CMK (cell line): ENCODE measurements around the gene NMRAL1.
A peak's percentile ranks its signal among the peaks of the same experiment; 100 is the strongest.

Source experiments
- DNase-seq: peaks from one replicate; pipeline ENCODE4 v3.0.0-alpha.2; 2010; ENCODE audit warnings: low read depth

Gene NMRAL1

DNA sequence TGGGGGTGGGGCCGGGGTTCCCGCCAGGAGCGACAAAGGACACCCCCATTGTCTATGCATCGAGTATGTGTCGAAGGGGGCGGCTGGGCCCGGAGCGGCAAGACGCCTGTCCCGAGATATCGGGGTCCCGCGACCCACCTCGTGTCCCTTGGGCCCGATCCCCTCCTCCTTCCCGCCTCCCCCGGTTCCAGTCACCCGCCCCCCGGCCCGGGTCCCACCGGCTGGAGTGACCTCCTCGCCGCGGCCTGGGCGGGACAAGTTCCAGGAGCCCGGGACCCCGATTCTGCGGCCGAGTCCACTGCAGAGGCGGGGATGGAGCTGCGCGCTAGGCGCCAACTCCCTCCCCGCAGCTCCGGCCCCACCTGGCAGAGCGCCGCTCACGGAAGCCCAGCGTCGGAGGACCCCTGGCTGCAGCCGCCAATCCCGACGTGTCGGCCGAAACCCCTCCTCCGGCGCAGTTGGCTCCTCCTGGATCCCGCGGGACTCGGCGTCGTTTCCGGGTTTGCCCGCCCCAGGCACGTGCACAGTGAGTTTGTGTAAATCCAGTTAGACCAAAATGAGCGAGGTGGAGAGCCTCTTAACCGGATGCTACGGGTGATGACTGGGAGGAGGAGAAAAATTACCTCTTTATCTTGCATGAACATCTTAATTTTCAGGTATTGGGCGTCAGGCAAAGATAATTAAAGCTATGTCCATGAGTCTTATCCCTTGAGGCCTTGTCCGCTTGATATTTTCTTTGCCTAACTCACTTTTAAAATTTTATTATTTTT is at the start of gene NMRAL1:
NMRAL1 (minus strand) TSS at position 434 of the 770 bp plus-strand sequence. CDS start 493 bp downstream, outside the sequence.
- DNase-seq = peak; percentile 84

DNA sequence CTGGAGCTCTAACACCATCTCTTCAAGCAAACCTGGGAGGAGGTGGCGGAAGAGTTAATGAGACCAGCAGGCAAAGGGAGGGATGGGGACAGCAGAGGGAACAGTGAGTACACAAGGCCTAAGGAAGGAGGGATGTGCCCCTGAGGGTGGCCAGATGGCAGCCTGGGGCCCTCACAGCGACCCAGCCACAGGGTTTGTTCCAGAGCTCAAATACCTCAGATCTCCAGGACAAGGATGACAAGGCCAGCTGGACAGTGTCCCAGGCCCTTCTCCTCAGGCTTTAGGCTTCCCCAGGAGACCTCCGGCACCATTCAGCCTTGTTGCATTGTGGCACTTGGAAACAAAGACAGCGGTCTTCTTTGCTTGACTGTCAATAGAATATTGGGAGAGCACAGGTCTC is 49.3 kb upstream of the NMRAL1 start:
- no peak for DNase-seq

DNA sequence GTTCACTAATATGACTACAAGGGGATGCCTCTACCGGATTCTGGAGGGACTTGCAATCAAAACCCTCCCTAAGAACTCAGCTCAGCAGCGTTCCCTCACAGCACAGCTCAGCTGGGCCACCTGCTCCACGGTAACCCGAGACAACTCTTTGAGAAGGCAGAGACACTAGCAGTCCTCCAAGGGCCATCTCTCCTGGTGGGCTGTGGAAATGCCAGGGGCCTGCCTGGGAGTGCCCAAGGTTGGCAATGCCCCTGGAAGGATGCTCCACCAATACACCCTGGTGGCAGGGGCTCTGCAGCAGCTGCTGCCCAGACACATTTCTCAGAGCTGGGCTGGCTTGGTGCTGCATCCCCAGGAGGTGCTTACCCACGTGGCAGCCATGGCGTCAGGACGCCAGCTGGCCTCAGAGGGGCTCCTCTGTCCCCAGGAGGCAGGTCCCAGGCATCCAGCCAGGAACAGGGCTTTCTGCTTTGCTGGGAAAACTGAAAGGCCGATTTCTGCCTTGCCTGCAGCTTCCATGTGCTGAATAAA is 47.7 kb upstream of the NMRAL1 start:
- DNase-seq = no peak

DNA sequence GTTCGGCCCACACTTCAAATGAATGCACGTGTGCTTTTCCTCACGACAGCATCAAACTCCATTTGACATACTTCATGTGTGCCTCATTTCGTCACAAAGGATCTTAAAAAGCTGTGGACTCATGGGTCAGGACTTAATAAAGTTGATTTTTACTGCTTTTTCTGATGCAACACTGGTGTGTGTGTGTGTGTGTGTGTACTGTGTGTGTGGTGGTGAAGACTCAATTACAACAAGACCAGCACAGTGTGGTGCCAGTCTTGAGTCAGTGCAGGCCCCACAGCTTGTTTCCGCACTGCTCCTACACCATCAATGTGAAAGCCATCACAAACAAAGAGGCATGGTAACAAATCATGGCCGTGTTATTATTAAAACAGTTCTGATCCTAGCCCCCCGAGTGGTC is 46.5 kb upstream of the NMRAL1 start:
- no peak for DNase-seq

DNA sequence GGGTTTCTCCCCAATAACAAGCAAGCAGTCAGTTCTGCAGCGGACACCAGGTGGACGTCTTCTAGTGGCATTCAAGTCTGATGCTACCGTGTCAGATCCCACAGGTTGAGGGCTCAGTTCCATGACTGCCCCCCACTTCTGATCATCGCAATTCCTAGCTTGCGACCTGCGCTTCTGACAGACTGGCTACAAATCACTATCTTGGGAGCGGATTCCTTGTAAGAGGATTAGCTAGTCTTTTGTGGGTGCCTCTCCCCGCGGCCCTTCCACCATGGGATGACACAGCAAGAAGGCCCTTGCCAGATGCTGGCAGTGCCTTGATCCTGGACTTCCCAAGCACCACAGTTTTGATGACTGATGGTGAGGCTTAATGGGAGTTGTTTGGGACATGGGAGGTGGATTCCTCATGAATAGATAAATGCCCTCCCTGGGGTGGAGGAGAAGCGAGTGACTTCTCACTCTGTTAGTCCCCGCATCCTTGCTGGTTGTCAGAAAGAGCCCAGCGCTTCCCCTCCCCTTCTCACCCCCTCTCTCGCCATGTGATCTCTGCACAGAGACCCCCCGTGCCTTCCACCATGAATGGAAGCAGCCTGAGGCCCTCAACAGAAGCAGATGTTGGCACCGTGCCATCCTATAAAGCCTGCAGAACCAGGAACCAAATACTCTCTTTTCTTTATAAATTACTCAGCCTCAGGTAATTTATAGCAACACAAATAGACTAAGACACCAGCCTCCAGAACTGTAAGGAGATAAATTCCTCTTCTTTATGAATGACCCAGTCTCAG is 45.0 kb upstream of the NMRAL1 start:
- no peak for DNase-seq

DNA sequence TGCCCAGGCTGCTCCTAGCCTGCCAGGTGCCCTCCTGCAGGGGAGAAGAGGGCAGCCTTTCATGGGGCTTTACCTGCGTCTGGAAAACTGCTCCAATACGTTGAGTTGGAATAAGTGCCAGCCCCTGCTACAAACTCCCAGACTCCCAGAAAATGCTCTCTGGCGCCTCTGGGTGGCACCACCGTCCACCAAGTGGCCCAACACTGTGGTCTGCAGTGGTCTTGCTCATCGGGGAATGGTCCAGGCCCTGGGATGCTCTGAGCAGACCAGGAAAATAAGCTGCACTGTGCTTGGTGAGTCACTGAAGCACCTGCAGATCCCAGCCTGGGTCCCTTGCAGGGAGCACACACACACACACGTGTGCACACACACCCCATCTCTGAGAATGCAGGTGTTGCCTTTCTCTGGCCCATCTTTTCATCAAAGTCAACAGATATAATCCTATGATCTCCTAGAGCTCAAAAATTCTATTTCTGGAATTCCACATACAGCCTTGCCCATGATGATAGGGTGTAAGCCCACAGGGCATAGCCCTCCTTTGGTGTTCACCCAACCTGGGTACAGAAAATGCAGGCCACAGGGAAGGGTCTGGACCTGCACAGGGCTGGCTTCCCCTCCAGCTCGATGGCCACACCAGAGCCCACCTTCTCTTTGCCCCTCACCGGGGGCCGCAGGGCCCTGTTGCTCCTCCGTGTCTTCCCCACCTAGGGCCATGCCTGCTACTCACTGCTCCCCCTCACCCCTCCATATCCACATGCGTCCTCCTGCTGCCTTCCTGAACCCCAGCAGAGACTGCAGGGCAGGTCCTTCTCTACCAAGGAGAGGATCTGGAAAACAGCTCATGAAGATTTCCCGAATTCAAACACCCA is 43.6 kb upstream of the NMRAL1 start:
- DNase-seq = no peak

DNA sequence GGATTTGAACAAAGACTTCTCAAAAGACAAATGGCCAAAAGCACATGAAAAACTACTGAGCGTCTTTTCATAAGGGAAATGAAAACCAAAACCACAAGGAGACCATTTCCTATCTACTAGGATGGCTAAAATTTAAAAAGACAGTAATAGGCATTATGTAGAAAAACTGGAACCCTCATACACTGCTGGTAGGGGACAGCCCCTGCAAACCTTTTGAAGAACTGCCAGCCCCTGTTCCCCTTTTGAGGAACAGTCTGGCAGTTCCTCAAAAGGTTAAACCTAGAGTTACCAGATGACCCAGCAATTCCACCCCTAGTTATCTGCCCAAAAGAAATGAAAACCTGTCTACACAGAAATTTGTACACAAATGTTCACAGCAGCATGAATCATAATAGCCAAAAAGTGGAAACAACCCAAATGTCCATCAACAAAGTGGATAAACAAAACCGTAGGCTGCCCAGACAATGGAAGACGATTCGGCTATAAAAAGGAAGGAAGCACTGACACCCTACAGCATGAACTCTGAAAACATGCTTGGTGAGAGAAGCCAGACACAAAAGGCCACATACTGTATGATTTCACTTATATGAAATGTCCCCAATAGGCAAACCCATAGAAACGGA is 41.3 kb upstream of the NMRAL1 start:
- DNase-seq = no peak

DNA sequence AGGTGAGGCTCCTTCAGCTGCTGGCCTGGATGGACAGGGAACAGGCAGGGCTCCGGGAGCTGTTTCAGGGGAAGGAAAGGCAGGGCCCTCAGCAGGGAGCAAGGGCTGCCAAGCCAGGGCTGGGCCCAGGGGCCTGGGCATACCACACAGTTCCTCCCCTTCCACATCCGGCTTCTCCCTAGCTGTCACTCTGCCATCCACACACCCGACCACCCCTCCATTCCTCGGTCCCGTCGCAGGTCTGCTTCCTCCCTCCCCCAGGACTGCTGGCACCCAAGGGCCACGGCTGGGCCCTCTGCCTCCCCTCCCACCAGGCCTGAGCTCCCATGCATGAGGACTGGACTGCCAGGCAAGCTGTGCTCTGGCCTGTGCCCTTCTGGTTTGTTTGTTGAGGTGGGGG is 40.2 kb upstream of the NMRAL1 start:
- no peak for DNase-seq

DNA sequence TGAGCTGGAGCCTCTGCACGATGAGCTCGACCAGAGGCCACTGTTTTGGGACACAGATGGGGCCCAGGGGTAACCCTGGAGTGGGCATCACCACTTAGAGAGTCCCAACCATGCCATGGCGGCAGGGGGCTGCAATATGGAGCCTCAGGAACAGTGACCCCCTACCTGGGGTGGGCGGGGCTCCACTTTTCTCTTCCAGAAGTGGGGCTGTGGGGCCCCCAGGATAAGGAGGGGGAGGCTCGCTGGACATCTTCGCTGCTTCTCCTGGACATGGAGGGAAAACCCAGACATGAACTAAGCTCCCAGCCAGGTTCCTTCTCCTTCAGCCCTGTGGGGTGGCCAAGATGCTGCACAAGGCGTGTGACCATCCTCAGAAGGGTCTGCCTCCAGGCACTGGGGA is 39.5 kb upstream of the NMRAL1 start:
- no peak for DNase-seq

DNA sequence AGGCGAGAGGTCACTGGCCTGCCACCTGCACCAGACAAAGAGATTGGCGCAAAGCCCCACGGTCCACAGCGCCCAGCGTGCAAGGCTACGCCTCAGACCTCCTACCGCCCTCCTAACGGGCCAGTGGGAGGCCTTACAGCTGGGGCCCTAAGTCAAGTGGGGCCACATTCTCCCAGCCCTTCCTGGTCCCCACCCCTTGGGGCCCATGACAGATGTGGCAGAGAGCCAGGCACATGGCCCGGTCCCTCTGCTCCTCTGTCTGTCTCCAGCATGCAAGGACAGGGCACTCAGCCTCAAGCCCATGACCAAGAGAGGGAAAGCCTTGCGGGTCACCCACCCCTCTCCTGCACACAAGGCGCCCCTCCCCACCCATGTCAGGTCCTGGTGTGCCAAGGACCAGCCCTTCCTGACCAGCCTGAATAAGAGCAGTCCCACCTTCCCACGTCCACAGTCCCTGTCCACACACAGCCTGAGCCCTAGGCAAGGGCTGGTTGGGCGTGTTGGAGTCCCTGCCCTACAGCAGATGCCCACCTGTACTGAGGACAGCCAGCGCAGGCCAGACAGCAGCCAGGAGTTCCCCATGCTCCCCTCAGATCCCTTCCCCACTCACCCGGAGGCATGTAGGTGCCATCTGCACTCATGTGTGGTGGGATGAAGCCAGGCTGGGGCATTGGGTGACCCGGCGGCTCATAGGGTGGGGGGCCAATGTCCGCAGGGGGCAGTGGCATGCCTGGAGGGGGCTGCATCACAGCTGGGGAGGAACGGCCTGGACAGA is 38.8 kb upstream of the NMRAL1 start:
- no peak for DNase-seq

DNA sequence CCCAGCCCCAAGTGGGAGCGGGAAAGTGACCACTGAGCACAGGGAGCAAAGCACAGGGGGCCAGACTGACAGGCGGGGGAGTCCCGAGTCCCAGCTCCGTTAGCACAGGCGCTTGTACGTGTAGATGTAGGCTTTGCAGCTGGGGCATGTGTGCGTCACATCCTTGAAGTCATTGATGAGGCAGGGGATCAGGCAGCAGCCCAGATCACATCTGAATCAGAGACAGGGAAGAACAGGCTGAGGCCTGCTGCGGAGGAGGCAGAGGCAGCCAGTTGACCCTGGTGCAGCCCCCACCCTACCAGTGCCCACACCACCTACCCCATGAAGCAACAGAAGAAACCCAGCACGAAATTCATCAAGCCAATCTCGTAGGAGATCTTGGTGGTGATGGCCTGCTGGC is 38.0 kb upstream of the NMRAL1 start:
- no peak for DNase-seq

DNA sequence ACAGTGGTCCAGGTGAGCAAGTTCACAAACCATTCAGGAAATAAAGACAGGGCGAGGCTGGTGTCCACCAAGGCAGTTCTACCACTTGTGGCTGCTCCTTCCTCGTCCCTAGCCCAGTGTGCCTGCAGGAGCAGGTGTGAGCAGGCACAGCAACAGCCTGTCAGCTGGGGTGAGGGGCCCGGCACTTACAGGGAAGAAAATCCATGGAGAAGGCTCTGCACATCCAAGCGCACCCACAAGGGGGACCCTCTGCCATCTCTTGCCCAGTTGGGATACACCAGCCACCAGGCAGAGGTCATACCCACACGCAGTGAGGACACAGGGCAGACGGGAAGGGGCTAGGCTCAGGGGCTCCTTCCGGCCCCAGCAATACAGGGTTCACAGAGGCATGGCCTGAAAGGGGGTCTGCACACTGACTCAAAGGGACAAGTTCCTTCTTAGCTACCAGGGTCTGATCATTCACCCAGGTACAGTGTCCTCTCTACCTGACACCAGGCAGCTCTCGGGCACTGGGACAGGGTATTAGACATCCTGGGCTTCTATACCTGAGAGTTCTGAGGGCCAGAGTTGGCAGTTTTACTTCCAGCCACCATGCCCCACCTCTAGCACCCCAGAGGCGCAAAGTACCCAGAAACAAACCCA is 37.1 kb upstream of the NMRAL1 start:
- no peak for DNase-seq

DNA sequence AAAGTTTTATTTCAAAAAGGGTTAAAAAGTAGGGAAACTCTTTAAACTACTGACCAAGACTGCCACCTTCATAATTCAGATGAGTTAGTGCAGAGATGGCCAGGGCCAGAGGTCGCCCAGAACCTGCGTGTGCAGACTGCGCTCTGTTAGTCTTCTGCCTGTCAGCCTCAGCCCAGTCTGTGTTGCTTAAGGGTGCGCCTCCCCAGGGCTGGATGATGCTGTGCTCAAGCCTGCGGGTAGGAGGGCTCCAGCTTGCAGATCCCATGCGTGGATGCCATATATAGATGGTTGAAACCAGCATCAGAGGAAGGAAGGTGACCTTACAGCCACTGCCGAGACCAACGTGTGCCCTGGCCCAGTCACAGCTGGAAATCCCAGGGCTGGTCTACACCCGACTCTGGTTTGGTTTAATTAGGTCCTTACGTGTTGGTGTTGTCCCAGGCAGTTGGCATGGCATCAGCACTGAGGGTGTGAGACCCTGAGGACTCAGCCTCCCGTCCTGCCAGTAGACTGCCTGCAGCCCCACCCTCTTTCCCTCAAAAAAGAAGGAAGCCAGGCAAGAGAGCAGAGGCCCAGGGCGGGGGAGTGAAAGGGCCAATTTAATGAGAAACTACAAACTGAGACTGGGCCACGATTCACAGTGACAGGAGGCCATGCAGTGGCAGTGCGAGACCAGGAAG is 36.5 kb upstream of the NMRAL1 start:
- DNase-seq = no peak

DNA sequence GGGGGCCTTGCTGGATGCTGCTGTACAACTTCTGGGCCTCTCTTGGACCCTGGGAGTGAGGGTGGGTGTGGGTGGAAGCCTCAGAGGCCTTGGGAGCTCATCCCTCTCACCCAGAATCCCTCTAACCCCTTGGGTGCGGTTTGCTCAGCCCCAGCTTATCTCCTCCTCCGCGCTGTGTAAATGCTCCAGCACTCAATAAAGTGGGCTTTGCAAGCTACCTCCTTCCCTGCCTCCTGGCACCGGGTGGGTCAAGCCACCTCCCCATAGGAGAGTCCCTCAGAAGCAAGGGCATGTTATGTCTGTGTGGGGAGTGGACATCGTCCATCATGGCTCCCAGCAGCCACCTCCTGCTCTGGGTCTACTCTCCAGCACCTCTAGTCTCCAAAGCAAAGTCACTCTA is 35.7 kb upstream of the NMRAL1 start:
- DNase-seq = no peak

DNA sequence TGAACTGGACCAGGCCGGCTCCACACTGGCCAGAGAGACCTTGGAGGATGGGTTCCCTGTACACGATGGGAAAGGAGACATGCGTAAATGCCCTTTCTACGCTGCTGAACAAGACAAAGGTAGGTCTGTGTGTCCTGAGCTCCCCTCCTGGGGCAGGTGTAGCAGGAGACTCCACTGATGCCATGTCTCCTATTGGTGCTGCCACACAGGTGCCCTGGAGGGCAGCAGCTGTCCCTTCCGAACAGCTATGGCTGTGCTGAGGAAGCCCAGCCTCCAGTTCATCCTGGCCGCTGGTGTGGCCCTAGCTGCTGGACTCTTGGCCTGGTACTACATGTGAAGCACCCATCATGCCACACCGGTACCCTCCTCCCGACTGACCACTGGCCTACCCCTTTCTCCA is 35.0 kb upstream of the NMRAL1 start:
- no peak for DNase-seq

DNA sequence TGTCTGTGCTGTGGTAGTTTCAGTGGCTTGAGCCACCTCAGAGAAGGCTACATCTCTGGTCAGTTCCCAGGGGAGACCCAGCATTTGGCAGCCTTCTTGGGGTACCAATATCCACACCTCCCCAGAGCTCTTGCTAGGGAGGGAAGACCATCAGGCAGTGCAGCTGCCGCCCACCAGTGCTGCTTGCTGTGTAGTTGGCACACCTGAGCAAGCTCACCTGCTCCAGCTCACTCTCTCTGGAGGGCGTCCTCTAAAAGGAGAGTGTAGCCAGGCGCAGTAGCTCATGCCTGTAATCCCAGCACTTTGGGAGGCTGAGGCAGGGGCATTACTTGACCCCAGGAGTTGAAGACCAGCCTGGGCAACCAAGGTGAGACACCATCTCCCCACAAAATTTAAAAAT is 34.4 kb upstream of the NMRAL1 start:
- no peak for DNase-seq

DNA sequence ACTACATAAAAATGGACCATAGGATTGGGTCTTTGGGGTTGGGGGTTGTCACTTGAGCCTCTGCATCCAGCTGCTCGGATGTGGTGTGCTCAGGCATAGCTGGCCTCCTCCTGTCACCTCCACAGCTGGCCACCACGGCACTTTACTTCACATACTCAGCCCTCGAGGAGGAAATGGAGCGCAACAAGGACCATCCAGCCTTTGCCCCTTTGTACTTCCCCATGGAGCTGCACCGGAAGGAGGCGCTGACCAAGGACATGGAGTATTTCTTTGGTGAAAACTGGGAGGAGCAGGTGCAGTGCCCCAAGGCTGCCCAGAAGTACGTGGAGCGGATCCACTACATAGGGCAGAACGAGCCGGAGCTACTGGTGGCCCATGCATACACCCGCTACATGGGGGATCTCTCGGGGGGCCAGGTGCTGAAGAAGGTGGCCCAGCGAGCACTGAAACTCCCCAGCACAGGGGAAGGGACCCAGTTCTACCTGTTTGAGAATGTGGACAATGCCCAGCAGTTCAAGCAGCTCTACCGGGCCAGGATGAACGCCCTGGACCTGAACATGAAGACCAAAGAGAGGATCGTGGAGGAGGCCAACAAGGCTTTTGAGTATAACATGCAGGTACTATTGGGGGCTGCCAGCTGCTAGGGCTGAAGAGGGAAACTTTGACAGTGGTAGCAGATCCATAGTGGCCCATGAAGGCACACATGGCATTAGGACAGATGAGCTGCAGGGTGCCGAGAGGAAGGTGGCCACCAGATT is 33.3 kb upstream of the NMRAL1 start:
- DNase-seq = no peak

DNA sequence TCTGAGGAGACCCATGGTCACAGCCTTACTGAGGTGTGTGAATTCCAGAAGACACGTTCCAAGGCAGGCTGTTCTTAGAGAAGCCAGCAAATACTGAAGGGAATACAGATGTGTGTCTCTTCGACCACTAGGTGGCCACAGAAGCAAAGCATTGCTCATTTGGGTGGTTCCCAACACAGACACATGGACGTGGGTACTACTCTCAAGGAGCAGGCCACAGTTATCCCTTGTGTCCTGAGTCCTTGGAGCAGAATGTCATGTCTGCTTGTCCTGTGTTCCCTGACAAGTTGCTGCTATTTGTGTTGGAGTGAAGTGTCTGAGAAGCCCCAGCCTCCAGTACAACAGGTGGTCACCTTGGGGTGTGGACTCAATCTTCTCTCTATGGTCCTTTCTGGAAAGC is 32.0 kb upstream of the NMRAL1 start:
- DNase-seq = peak; percentile 41
